CMK (cell line): ENCODE measurements around the gene RER1.

Experiments used
- DNase-seq: peaks from one replicate; pipeline ENCODE4 v3.0.0-alpha.2; 2010; ENCODE audit warnings: low read depth

RER1 gene

DNA sequence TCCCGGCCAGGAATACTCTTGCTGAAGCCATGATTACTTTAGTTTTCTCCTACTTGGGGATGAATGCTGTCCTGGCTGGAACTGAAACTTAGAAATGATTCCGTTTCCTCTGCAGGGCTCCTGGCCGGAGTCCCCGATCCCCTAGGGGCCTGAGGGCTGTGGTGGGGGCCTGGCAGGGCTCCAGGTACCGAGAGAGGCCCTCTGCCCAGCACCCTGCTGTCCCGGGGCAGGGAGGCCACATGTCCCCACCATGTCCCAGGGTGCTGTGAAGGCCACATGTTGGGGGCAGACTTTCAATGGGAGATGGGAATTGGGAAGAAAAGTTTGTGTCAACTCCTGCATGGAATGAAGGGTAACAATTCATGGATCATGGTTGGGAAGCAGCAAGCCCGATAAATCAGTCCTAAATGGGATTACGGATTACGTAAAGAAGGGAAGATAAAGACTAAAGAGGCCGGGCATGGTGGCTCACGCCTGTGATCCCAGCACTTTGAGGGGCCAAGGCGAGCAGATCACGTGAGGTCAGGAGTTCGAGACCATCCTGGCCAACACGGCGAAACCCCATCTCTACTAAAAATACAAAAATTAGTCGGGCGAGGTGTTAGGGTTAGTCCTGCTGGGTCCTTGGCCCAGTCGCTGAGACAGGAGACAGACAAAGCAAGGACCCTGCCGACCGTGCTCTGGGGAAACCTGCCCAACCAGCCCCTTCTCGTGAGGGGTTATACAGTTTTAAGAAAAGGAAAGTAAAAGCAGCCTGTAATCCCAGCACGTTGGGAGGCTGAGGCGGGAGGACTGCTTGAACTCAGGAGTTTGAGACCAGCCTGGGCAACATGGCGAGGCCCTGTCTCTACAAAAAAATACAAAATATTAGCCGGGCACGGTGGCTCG lies 37.8 kb upstream of the RER1 start:
- no peak for DNase-seq

DNA sequence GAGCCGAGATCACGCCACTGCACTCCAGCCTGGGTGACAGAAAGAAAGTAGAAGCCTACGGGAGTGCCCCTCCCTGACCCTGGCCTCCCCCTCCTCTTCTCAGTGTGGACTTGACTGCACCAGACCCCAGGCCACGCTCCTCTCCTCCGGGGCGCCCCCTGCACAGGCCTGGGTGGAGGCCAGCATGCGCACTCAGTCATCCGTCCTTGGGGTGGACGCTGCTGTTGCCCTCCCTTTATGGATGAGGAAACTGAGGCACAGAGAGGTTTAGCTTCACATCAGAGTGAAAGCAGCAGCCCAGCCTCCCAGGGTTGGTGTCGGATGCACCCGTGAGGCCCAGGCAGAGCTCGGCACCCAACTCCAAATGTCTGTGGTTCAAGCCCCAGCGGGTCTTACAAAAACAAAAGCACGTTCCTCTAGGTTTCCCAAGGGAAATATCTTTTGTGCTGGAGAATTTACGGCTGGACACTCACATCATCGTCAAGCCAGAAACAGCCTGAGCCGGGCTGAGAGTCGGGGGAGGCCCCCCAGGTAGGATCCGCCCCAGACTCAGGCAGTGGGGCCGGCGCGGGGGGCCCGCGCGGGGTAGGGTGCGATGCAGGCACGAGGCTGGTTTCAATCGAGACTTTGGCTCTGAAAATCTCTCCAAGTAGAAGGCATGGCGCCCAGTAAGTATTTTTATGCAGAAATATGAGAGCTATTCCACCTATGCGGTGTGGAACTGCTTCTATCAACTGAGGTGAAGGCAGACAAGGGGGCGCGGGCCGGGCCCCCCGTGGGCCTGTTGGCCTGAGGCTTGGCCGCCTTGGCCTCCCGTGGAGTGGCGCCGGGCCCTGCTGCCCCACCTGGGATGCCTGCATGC lies 36.9 kb upstream of the RER1 start:
- DNase-seq: no peak

DNA sequence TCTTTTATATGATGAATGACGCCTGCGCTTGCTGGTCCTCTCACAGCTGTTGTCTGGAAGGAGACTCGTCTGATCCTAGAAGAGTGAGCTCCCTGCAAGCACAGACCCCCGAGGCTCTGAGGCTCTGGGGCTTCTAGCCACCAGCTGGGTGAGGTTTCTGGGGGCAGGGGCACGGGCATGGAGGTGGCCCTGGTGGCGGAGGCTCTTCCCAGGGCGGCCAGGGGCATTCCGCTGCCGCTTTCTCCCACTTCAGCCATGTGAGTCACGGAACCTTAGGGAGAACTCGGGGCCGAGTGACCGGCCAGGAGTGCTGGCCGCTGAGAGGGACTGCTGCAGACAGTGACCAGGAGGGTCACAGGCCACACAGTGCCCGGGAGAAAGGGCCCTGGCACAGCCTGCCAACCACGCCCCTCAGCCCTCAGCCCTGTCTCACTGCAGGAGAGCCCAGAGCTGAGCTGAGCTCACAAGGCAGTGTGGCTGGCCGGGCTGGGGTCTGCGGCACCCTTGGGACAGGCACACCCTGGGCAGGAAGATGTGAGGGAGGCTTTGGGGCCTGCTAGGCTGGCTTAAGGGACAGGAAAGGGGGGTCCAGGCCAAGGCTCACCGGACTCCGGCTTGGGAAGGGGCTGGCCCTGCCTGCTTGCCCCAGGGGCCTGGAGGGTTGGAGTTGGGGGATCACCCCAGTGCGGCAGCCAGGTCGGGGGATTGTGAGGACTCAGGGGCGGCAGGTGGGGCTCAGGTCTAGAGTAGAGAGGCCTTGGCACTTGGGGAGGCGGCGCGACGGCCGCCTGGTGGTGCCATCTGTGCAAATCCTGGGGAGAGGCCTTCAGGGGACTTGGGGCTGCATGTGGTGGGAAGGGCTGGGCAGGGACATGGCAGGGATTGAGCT lies 36.0 kb upstream of the RER1 start:
- DNase-seq: no peak

DNA sequence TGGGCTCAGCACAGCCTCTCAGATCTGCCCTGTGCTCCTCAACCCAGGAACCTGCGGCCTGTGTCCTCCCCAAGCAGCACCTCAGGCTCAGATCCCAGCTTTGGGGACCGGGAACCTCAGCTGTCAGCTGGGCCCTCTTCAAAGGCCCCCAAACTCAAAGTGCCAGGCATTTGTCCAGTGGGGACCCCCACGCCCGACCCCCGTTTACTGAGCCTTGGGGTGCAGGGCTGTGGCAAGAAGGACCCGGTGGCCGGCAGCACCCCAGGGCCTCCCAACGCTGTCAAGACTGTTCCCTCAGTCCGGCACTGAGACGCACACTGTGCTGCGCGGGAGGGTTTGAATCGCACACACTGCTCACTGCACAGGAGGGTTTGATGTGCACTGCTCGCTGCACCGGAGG lies 35.2 kb upstream of the RER1 start:
- no peak for DNase-seq

DNA sequence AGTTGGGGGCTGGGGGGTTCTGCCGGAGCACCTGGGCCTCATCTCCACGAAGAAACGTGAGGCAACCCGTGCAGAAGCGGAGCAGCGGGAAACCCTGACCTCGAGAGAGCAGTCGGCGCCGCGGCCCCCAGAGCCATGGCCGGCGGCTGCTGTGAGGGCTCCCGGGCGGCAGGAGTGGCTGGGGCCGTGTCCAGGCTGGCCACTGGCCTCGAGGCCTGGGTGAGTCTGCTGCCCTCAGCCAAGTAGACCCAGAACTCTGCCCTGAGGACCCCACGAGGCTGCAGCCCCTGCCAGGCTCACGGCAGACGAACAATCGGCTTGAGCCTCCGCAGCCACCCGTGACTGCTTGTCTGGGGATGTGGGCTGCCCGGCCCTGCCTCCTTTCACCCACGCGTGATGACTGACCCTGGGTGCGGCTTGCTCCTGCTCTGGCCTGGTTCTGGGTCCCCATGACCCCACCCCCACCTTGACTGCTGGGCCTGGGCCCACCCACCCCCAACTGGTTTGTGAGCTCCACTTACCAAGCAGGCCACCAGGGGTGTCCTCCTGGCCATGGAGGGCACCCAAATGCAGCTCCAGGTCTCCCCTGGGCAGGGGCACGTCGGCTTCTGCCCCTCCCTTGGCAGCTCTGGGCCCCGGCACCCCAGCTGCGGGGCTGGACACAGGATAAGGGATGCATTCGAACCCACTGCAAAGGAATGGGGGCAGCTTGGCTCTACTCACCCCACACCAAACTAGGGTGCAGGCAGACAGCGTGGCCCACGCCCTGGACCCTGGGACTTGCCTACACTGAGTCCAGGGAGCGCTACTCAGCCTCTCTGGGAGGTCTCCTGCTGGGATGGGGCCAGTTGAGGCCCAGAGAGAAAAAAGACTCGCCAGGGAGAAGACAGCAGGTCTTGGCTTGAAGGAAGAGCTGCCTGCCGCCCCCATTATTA lies 34.5 kb upstream of the RER1 start:
- DNase-seq: no peak

DNA sequence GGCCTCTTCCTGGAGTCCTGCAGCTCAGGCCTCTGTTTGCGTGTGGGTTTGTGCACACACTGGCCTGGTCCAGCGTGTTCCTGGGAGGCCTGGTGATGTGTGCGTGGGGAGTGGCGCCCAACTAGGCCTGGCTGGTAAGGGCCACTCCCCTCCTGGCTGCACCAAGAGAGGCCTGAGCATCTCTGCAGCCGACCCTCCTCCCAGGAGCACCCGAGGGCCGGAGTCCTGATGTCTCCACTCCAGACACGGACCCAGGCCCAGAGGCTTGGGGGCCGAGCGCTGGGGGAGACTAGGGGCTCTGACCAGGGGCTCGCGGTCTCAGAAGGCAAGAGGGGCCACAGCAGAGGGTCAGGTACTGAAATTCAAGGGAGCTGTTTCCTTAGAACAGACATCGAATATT lies 33.6 kb upstream of the RER1 start:
- DNase-seq: no peak

DNA sequence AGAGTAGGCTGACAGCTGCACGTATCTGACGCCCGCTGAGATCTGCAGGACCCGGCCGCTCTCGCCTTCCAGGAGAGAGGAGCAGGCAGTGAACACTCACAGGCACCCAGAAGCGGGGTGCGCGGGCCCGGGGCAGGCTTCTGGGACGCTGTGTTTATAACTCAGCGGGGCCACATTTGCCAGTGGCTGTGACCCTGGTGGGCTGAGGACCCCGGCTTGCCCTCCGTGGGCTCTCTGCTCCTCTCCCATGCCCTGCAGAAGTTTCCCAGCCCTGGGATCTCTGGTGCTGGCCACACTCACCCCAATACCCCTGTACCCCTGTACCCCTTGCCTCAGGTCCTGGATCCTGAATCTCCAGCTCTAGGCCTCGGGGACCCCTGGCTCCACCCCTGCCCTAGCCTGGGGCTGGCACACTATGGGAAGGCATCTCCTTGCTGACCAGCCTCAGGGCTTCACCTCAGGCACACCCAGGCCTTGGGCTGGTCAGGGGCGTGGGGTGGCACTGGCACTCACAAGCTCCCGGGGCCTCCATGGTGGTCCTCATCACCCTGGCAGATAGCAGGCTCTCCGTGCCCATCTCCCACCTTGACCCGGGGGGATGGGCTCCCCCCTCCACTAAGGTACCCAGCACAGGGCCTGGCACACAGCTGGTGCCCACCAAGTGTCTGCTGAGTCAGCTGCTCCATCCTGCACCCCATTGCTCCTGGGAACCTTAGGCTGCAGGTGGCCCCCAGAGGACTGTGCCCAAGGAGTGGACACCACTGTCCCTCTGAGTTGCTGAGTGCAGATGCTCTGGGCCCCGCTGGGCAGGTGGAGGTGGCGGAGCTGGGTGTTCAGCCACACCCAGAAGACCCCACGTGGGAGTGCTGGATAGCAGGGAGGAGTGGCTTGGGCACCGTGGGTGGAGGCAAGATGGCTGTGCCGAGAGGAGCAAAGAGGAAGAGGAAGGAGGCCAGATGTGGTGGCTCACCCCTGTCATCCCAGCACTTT lies 32.7 kb upstream of the RER1 start:
- no peak for DNase-seq

DNA sequence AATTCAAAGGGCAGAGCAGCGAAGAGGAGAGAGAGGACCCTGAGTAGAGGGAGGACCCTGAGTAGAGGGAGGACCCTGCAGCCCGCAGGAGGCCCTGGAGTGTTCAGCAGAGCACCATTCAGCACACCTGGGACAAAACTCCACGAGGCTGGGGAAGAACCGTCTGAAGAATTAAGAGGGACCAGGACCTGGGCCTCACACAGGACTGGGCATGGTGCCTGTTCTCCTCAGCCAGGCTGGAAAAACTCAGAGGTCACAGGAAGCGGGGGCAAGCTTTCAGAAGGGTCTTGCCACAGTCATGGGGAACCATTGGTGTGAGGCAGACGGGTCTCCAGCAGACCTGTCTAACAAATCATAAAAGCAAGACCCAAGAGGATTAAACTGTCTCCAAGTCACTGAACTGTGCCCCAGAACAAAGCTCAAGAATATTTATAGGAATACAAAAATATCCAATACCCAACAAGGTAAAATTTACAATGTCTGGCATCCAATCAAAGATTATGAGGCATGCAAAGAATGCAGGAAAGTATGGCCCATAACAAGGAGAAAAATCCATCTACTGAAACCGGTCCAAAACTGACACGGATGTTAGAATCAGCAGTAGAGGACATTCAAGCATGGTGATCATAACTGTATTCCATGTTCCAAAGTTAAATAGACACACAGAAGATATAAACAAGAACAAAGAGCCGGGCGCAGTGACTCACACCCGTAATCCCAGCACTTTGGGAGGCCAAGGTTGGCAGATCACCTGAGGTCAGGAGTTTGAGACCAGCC lies 30.9 kb upstream of the RER1 start:
- no peak for DNase-seq

DNA sequence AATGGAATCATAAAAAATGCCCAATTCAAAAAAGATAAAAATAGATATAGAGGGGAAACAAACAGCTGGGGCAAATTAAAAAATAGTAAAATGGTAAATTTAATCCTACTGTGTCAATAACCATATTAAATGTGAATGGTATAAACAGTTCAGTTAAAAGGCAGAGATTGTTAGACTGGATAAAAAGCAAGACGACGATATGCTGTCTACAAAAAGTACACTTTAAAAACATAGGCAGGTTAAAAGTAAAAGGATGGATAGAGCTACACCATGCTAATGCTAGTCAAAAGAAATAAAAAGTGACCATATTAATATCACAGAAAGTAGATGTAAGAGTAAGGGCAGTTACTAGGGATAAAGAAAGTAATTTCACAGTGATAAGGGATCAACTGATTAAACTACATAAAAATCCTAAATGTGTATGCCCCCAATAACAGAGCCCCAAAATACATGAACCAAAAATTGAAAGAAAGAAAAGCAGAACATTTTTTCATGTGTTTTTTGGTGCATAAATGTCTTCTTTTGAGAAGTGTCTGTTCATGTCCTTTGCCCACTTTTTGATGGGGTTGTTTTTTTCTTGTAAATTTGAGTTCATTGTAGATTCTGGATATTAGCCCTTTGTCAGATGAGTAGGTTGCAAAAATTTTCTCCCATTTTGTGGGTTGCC lies 27.7 kb upstream of the RER1 start:
- no peak for DNase-seq

DNA sequence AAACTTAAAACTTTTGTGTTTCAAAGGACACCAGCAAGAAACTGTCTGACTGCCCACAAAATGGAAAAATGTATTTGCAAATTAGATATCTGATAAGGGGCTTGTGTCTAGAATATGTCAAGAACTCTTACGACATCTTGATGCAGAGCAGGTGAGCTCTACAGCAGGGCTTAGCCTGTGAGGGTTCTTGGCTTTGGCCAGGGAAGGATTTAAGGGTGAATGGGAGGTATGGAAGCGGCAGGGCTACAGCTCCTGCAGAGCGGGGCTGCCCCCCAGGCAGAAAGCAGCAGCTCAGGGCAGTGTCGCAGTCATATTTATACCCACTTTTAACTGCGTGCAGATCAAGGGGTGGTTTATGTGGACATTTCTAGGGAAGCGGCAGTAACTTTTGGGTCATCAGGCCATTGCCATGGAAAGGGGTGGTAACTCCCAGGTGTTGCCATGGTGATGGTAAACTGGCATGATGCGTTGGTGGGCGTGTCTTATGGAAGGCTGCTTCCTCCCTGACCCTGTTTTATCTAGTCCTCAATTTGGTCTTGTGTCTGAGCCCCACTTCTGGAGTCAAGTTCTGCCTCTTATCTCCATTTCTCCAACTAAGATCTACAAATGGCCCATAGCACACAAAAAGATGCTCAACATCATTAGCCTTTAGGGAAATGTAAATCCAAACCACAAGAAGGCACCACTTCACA lies 23.4 kb upstream of the RER1 start:
- DNase-seq: no peak

DNA sequence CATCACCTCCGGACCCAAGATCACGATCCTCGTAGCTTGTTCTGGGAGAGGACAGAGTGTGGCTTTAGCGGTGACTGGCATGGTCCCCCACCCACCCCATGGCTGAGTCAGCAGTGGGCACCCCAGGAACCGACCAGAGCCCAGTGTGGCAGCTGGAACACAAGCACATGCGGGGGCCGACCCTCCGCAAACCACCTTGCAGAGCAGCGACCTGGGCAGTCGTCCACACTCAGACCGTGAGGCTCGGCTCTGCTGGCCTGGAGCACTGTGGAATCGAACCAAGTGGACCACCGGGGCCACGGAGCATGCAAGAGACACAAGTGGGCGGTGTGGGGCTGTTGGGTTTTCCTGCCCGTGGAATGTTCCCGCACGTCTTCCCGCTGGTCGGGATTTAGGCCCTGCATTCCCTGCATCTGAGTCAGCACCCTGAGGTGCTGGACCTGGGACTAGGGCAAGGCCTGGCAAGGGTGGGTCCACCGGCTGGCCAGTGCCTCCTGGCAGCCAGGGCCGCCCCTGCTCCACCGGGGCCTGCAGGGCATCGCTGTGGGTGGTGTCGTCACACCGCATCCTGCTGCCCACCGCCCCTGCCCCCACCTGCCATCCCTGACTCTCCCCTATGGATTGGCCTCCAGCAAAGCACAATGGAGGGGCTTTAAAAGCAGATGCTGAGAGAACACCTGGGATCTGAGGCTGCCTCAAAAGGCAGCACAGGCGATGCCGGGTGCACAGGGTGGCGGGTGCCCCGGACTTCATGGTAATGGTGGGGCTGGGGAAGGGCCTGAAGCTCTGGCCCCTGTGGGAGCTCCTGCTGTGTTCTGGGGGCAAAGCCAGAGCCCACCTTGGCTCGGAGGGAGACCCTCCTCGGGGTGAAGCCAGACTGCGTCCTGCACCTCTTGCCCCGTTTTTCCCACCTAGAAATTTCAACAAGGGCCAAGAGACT lies 18.8 kb upstream of the RER1 start:
- no peak for DNase-seq

DNA sequence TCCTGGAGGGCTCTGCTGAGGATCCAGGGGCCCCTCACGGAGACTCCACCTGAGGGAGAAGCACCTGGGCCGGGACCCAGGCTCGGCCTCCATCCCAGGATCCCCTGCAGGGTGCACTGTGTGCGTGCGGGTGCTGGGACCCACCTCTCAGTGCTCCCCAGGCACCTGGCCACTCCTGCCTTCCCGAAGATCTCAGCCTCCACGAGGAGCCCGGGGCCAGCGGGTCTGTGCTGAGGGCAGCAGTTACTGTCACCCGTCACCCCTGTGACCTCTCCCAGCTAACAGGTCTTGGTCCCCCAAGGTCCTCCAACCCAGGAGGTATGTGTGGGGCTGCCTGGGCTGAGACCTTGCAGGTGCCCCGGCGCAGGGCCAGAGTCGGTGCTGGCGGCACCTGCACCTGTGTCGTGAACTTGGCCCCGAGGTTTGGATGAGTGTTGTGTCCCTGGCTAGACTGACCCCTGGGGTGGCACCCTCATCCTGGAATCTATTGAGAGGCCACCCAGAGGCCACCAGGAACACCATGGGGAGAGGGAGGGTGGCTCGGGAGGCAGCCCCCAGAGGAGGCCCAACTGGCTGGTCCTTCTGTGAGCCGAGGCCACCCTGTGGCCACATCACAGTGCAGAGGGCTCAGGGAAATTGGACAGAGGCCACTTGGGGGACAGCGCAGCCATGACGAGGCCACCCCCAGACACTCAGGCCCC lies 17.9 kb upstream of the RER1 start:
- no peak for DNase-seq

DNA sequence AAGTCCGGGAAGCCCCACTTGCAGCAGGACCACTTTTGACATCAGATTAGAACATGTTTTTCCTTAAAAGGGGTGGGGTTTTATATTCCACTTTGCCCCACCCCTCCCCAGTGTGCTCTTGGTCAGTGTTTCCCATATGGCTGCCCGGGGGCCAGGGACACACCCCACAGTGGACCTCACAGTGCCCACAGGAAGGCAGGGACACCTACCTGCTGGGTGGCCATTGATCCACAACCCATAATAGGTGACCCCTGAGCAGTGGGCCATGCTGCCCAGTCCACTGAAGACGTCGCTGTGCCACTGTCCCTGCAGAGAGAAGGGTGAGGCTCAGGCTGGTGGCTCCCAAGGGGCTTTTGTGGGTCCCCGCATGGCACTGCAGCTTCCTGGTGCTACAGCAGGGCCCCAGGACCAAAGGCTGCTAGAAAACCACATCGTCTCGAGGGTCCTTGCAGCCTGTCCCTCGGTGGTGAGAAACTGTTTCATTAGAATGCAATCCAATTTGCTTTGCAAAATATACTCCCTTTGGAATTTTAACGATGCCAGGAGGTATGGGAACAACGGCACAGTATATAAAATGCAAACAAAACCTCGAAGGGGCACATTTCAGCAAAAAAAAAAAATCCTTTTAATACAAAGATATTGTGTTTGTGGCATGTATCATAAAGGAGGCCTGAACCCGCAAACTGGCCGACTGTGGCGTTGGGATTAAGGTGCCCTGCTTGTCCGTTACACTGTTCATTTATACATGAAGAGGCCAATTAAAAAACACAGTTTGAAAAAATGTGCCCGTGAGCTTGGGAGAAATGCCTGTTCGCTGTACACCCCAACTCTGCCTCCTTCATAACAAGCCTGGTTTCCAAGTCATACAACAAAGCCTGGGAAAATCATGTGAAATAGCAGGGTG lies 17.1 kb upstream of the RER1 start:
- DNase-seq: no peak

DNA sequence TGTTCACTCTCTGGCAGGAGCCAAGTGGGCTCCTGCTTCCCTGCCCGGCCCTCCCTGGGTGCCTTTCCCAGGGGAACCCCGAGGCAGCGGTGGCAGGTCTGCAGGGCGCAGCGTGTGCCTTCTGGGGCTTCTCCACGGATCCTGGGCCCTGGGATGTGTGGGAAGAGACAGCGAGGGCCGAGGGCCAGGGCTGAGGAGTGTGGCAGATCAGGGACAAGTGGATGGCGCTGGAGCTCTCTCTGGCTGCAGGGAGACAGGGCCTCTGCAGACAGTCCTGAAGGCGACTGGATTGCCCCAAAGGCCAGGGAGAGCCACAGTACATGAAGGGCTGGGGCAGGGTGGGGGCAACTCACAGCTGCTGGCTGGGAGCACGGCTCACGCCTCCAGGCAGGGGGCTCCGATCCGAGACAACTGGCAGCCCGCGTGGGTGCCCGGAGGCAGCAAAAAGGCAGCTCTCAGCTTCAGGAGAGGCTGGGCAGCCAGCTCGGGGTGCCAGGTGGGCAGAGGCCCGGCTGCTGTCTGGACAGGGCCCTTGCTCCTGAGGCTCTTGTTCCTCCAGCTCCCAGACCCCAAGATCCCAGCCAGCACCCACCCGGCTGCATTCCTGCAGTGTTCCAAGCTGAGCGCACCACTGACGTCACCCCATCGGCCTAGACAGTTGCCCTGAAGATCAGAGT lies 16.3 kb upstream of the RER1 start:
- DNase-seq: no peak

DNA sequence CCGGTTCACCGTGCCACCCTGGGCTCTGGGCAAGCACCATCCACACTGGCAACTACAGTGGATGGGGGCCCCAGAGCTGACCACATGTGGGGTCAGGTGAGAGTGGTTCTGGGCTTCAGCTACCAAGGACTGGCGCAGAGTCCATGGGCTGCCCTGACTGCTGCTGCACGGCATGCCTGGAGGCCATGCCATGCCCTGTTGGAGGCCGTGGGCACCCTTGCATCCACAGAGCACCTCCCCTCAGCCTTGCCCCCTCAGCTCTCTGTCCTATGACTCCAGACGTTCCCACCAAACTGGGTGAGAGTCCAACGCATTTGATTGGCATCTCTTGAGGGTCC lies 15.7 kb upstream of the RER1 start:
- no peak for DNase-seq
